Non-pigmented ciliary epithelial cell (primary cell): ENCODE results near the gene PTGER1.

ENCODE experiments used
- DNase-seq: peaks from one replicate; pipeline ENCODE4 v3.0.0-alpha.2; 2010; ENCODE audit warnings: low read depth

The PTGER1 gene

GRCh38 chr19:14441041-14441938 is 33.9 kb downstream of the PTGER1 start:
- no peak for DNase-seq

GRCh38 chr19:14440049-14440448 is 35.1 kb downstream of the PTGER1 start:
- no peak for DNase-seq

- no peak for DNase-seq
These were observed 36.1 kb downstream of the PTGER1 start for GRCh38 chr19:14439014-14439413.

- DNase-seq = no peak
These were observed 37.5 kb downstream of the PTGER1 start for GRCh38 chr19:14437578-14438140.

DNA sequence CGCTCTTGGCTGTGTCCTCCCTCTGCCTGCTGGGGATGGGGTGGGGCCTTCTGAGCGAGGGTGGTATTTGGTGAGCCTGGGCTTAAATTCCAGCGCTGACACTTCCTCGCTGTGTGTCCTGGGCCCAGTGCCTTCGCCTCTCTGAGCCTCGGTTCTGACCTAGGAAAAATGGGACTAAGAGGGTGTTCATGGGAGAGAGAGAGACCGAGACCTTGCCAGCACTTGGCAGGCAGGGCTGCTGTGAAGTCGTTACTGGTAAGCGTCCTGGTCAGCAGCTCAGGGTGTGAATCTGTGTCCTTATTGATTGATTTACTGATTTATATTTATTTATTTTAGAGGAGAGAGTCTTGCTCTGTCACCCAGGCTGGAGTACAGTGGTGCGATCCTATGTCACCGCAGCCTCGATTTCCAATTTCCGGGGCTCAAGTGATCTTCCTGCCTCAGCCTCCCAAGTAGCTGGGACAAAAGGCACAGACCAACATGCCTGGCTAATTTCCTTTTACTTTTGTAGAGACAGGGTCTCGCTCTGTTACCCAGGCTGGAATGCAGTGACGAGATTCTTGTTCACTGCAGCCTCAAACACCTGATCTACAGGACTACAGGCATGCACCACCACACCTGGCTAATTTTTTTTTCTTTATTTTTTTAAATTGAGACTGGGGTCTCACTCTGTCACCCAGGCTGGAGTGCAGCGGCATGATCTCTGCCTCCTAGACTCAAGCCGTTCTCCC is 39.7 kb downstream of the PTGER1 start:
- no peak for DNase-seq

GRCh38 chr19:14434543-14435319 is 40.4 kb downstream of the PTGER1 start:
- DNase-seq = peak; percentile 56

DNA sequence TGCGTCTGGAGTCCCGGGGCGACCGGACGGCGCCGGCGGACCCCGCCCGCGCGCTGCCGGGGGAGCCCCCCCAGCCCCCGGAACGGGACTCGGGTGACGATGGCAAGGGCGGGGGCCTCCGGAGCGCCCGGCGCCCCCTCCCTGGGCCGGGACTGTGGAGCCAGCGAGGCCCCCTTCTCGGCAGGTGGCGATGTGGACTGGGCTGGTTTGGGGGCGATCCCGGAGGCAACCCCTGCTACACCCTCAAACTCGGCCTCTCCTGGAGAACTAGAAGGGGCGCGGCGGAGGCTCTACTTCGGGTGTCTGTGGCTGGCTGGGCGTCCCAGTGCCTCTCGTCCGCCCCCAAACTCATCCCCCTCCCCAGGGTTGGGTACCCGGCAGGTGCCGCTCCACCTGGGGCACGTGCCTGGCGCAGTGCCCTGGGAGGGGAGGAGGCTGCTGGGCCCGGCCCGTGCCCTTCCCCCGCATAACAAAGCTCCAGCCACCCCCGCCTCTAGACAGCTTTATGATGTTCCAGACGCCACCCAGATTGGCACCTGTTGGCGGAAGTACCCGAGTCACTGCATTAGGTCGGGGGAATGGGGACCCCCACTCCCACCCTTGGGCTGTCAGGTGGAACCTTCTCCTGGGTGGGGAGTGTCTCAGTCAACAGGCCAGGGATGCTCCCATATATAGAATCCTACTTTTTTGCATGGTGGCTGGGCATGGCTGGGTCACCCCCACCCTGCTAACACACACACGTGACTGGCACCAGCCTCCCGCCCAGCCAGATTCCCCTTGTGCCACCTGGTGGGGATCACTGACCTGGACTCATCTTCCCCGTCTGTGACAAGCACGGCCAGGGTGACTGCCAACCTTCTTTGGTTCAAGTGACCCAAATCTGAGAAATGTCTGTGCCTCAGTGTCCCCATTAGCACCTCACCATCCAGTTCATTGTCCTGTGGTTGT is 41.3 kb downstream of the PTGER1 start:
- no peak for DNase-seq

- DNase-seq = no peak
These were observed 42.2 kb downstream of the PTGER1 start, which contains the start of gene PKN1 for GRCh38 chr19:14432791-14433553. Gene PKN1 (plus strand): TSS chr19:14433306. CDS start chr19:14433522, 216 bp downstream.

DNA sequence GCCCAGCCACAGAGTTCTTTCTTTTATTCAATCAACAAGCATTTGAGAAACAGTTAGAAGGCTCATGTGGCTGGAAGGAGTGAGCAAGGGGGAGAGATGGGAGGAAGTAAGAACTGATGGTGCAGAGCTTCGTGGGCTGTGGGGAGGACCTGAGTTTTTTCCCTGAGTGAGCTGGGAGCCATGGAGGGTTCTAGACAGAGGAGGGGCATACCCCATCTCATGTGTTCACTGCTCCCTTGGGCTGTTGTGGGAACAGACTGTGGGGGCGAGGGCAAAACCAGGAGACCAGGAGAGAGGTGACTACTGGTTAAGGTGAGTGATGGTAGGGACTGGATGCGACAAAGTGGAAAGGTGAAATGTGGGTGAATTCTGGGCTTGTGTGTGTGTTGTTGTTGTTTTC is 44.4 kb downstream of the PTGER1 start:
- no peak for DNase-seq

DNA sequence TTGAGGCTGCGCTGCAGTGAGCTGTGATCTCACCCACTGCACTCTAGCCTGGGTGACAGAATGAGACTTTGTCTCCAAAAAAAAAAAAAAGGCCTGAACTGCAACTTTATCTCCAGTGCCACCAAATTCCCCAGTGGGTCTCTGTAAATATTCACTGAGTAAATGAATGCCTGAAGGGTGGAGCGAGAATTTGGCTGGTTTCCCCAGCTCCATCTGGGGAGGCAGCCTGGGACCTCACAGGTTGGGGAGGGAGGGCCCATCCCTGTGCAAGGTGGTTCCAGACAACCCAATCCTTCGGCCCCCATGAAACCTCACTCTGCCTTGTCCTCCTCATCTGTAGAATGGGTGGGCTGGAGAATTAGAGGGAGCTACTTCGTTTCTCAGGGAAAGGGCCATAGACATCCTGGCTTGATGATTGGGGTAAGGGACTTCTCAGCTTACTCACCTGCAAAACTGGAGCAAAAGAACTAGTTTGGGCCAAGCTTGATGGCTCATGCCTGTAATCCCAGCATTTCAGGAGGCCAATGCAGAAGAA is 46.2 kb downstream of the PTGER1 start:
- no peak for DNase-seq

- no peak for DNase-seq
These were observed 47.7 kb downstream of the PTGER1 start for GRCh38 chr19:14427461-14427860.

DNA sequence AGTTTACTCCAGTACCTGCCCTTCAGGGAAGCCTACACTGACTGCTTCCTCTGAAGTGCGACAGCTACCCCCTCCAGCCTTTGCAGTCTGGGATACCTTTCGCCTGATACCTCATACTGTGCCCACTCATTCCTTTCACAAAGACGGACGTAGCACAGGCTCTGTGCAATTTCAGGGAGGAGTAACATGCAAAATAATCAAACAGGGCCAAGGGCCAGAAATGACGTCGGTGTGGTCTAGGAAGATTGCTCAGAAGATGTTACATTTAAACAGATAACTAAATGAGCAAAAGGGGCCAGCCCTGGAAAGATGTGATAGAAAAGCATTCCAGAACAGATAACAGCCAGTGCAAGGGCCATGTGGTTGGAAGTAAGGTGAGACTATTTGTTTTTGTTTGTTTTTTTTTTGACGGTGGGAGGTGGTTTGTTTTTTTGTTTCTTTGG is 49.4 kb downstream of the PTGER1 start:
- DNase-seq = no peak
